Right atrium auricular region (tissue), 2 donors: ENCODE data around the gene SH3PXD2B. TPM values are rescaled to one million over a fixed set of nuclear protein-coding genes. Genes with fewer than 3 reads are reported as not detected.
A peak's percentile ranks its signal among the peaks of the same experiment; 100 is the strongest.
"Not testable (repeated sequence)": the region's sequence is repeated elsewhere in the genome, so short reads cannot be mapped to it uniquely, and the experiment has no call there.

ENCODE experiments used
- DNase-seq: peaks from one replicate; pipeline ENCODE4 v3.0.0-alpha.2; 2019; ENCODE audit warnings: low spot score
- H3K27ac ChIP-seq, 2 donors: fragments of 200-600 bp; sonication (generic); 1 replicate in 1 of 2; 2 replicates in 1 of 2; pipeline ENCODE4 v1.5.1; 2016 to 2019
- H3K27me3 ChIP-seq, 2 donors: fragments of 200-600 bp; sonication (generic); one replicate each; pipeline versions ENCODE4 v1.5.1 to v1.6.0; 2017 to 2019
- H3K36me3 ChIP-seq: fragments of 200-600 bp; sonication (generic); one replicate; pipeline ENCODE4 v1.5.1; 2016
- H3K4me1 ChIP-seq, 2 donors: fragments of 200-600 bp; sonication (generic); one replicate each; pipeline versions ENCODE4 v1.5.1 to v1.6.0; 2017 to 2019
- H3K4me3 ChIP-seq, 2 donors: fragments of 200-600 bp; sonication (generic); 1 replicate in 1 of 2; 2 replicates in 1 of 2; pipeline ENCODE4 v1.5.1; 2017 to 2019; ENCODE audit warnings: mild to moderate bottlenecking in 1 of 2, moderate library complexity in 1 of 2
- H3K9me3 ChIP-seq, 2 donors: fragments of 200-600 bp; sonication (generic); one replicate each; pipeline ENCODE4 v1.5.1; 2019
- CTCF ChIP-seq, 2 donors: fragments of 200-600 bp; sonication (generic); IDR thresholded peaks; one replicate each; pipeline ENCODE4 v1.5.1; 2019; ENCODE audit warnings: antibody characterized with exemption in 2 of 2
- total RNA-seq, 2 donors: library from RNA; depleted of rRNA; stranded (reverse); fragments of >200 nt; gene quantifications; one replicate each; pipeline ENCODE4 v1.1.0, GENCODE V29; 2016

The SH3PXD2B gene
- total RNA-seq, 2 donors from 2014 or later, result 7.2 to 13.9 TPM

GRCh38 chr5:172294831-172295230 lies 159.5 kb downstream of the SH3PXD2B start:
- Histone ChIP-seq H3K4me3 (no peak overlapping the region), H3K9me3 (no peaks in the 10 kb centered on the region), H3K4me1 (no peaks in the 10 kb centered on the region), H3K27me3 (no peaks in the 10 kb centered on the region), H3K36me3 (no peaks in the 10 kb centered on the region), H3K27ac (no peak overlapping the region)
- no peak for DNase-seq
- TF ChIP-seq CTCF (IDR thresholded peaks at IDR 0.05), result no peak

GRCh38 chr5:172293745-172294342 lies 160.5 kb downstream of the SH3PXD2B start:
- no peaks in the 10 kb centered on the region for H3K36me3 ChIP-seq
- no peak overlapping the region for H3K27ac ChIP-seq
- no peak for DNase-seq
- no peaks in the 10 kb centered on the region for H3K4me1 ChIP-seq
- H3K4me3 ChIP-seq, result no peak overlapping the region
- no peak for TF ChIP-seq CTCF (IDR thresholded peaks at IDR 0.05)
- no peaks in the 10 kb centered on the region for H3K27me3 ChIP-seq
- H3K9me3 ChIP-seq, result no peaks in the 10 kb centered on the region

- no peaks in the 10 kb centered on the region for H3K9me3 ChIP-seq
- peak; percentile 59 to 86 for TF ChIP-seq CTCF (IDR thresholded peaks at IDR 0.05)
- H3K4me3 ChIP-seq, result no peak overlapping the region
- no peak overlapping the region for H3K27ac ChIP-seq
- no peaks in the 10 kb centered on the region for H3K27me3 ChIP-seq
- peak; percentile 66 for DNase-seq
- no peaks in the 10 kb centered on the region for H3K4me1 ChIP-seq
- H3K36me3 ChIP-seq, result no peaks in the 10 kb centered on the region
These were observed 161.1 kb downstream of the SH3PXD2B start for GRCh38 chr5:172293054-172293744.

- H3K27ac ChIP-seq, DNase-seq, H3K4me3 ChIP-seq: not testable (repeated sequence)
These were observed 162.5 kb downstream of the SH3PXD2B start for GRCh38 chr5:172291837-172292236.

GRCh38 chr5:172288465-172288864 lies 165.9 kb downstream of the SH3PXD2B start:
- no peak overlapping the region for H3K27ac ChIP-seq
- no peak for DNase-seq
- H3K9me3 ChIP-seq, result no peaks in the 10 kb centered on the region
- TF ChIP-seq CTCF (IDR thresholded peaks at IDR 0.05), result no peak
- H3K27me3 ChIP-seq, result no peaks in the 10 kb centered on the region
- no peak overlapping the region for H3K4me3 ChIP-seq
- peaks cover 0 to 11% of the 10 kb centered on the region in 2 donors for H3K4me1 ChIP-seq
- H3K36me3 ChIP-seq, result no peaks in the 10 kb centered on the region

More at GRCh38 chr5:172291837-172292236, 162.5 kb downstream of the SH3PXD2B start:
- not testable (repeated sequence) for H3K36me3 ChIP-seq, H3K9me3 ChIP-seq, H3K4me1 ChIP-seq, H3K27me3 ChIP-seq

- not testable (repeated sequence) for H3K9me3 ChIP-seq, H3K27me3 ChIP-seq, H3K36me3 ChIP-seq, H3K4me3 ChIP-seq, H3K27ac ChIP-seq, DNase-seq
- H3K4me1 ChIP-seq, result peaks cover 0 to 16% of the 10 kb centered on the region in 2 donors
These were observed 167.2 kb downstream of the SH3PXD2B start for GRCh38 chr5:172287140-172287539.
